ENCODE data around the gene KPNA2.

- TF ChIP-seq CTCF (IDR thresholded peaks at IDR 0.05; ENCODE audit: low read length): peak; percentile 28; the same call in 1 of the 2 replicates
- no peak for TF ChIP-seq EZH2 (IDR thresholded peaks at IDR 0.05; ENCODE audit: borderline replicate concordance, low read length)
Measured at GRCh38 chr17:68019675-68020408, 15.7 kb upstream of the KPNA2 start.
